ENCODE data around the gene OR10G4.
"Not testable (repeated sequence)": the region's sequence is repeated elsewhere in the genome, so short reads cannot be mapped to it uniquely, and the experiment has no call there.

OR10G4 gene, protein sequence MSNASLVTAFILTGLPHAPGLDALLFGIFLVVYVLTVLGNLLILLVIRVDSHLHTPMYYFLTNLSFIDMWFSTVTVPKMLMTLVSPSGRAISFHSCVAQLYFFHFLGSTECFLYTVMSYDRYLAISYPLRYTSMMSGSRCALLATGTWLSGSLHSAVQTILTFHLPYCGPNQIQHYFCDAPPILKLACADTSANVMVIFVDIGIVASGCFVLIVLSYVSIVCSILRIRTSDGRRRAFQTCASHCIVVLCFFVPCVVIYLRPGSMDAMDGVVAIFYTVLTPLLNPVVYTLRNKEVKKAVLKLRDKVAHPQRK

DNA sequence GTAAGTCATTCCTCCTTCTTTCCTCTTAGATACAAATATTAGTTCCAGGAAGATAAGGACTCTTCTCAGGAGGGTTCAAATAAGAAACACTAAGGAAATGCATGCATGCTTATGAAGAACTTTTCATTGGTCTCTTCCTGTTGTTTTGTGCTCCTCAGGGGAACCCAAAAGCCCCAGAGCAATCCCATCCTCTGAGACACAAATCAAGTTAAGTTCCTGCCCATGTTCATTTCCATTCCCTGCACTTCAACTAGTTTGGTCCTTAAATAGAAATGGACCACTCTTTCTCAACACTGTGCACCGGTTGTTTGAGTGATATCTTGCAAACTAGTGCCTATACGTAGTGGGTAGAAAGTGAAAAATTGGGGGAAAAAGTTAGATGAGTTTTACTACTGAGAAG lies at the start of gene OR10G4:
Gene OR10G4 (plus strand): TSS at position 301 of the 400 bp plus-strand sequence. CDS start 2,578 bp downstream, outside the sequence.
- DNase-seq (ENCODE audit: low read depth): no peak
- no peak within 1 kb of the TSS for H3K4me3 ChIP-seq (ENCODE audit: low read depth, low read length)

DNA sequence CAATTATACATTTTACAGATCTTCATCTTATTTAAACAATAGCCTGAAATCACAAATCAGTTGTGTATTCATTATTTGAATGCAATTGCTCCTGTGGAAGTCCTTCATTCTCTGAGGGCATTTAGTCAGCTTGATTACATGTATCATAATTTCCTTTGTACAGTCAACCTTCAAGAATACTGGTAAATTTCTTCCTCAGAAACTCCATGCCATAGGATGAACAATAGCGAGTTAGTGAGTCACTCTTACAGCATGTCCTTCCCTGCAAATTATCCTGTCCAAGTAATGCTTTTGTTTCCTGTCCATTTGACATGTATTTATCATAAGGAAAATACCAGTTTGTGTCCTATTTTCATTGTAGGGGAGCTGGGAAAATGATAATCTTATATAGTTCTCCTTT lies 39.0 kb upstream of the OR10G4 start:
- DNase-seq (ENCODE audit: low read depth): peak; percentile 69
- H3K4me3 ChIP-seq (ENCODE audit: low read depth, low read length): no peak overlapping the region

DNA sequence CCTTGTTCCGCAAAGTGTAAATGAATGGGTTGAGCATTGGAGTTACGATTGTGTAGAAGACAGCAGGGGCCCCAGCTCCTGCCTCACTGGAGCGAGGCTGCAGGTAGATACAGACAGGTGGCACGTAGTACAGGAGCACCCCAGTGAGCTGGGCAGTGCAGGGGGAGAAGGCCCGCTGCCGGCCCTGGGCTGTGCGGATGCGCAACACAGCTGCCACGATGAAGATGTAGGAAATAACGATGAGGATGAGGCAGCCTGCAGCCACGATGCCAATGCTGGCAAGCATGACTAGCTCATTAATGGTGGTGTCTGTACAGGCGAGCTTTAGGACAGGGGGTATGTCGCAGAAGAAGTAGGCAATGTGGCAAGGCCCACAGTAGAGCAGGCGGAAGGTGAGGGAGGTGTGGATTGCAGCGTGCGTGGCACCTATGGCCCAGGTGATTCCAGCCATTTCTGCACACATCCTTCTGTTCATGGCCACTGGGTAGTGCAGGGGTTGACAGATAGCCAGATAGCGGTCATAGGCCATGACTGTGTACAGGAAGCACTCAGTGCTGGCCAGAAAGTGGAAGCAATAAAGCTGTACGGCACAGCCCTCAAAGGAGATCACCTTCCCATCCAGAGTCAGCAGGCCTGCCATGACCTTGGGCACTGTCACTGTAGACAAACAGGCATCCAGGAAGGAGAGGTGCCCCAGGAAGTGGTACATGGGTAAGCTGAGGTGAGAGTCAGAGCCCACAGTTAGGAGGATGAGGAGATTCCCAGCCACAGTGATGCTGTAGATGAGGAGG lies 35.8 kb upstream of the OR10G4 start:
- DNase-seq (ENCODE audit: low read depth): no peak
- no peak overlapping the region for H3K4me3 ChIP-seq (ENCODE audit: low read depth, low read length)

DNA sequence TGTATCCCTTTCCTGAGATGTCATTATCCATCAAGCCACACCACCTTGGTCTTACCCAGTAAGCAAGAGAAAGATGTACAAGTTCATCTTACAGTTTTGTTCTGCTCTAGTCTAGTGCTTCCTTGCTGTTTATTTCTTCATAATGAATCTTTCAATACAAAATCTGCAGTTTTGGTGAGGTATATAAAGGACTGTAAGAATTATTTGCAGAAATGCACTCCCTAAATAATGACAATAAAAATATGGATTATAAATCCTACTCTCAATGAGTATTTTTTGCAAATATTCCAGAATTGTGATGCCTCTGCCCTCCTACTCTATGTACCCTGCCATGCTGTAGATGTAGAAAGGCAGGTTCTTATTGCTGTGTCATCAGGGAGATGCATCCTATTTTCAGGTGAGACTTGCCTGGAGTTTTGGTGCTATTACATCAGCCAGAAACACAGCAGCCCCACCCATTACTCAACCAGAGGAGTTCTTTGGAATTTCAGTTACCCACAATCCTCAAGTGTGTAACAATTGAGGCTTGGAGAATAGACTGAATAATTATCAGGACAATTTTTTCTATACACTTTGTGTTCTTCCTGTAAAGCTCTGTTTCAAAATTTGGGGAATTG lies 35.0 kb upstream of the OR10G4 start, which contains the start of gene OR10S1:
Gene OR10S1 (minus strand): TSS at position 51 of the 617 bp plus-strand sequence. CDS start 117 bp downstream, outside the sequence.
- no peak within 1 kb of the TSS for H3K4me3 ChIP-seq (ENCODE audit: low read depth, low read length)
- no peak for DNase-seq (ENCODE audit: low read depth)

DNA sequence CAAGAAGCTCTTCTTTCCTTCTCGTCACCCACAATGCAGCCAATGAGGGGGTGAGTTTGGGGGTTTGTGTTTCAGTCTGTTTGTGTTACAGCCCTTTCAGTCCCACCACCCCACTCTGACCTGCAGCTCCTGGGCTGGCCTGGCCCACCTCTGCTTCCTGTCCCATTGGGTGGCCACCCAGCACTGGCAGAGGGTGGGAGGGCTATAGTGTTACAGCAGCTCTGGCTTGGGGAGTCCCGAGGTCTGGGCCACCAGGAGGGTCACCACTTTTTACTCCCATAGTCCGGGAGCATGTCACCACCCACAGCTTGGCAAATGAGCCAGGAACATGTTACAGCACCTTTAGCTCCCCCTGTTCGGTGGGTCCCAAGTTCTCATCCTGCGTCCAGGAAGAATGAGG lies 33.5 kb upstream of the OR10G4 start:
- no peak for DNase-seq (ENCODE audit: low read depth)
- no peak overlapping the region for H3K4me3 ChIP-seq (ENCODE audit: low read depth, low read length)

DNA sequence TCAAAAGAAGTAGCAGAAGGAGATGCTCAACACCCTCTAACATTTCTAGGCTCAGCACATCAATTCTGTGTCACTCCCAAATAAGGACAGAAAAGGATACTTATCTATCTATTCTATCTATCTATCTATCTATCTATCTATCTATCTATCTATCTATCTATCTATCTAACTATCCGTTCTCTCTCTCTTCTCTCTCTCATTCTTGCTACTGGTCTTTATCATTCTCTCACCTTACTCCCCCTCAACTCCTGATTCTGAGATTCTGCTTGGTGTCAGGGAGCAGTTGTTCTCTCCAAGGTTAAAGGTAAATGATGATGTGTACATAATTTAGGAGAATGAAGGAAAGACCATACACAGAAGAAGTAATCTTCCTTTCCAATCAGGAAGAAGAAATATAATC lies 17.7 kb upstream of the OR10G4 start, which contains the start of gene OR10G6:
Gene OR10G6 (minus strand): TSS at position 43 of the 400 bp plus-strand sequence. CDS start 0 bp downstream, at position 43.
- no peak within 1 kb of the TSS for H3K4me3 ChIP-seq (ENCODE audit: low read depth, low read length)
- no peak for DNase-seq (ENCODE audit: low read depth)

DNA sequence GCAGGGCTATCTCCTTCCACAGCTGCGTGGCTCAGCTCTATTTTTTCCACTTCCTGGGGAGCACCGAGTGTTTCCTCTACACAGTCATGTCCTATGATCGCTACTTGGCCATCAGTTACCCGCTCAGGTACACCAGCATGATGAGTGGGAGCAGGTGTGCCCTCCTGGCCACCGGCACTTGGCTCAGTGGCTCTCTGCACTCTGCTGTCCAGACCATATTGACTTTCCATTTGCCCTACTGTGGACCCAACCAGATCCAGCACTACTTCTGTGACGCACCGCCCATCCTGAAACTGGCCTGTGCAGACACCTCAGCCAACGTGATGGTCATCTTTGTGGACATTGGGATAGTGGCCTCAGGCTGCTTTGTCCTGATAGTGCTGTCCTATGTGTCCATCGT lies 3.0 kb downstream of the OR10G4 start:
- not testable (repeated sequence) for H3K4me3 ChIP-seq (ENCODE audit: low read depth, low read length); DNase-seq (ENCODE audit: low read depth)

DNA sequence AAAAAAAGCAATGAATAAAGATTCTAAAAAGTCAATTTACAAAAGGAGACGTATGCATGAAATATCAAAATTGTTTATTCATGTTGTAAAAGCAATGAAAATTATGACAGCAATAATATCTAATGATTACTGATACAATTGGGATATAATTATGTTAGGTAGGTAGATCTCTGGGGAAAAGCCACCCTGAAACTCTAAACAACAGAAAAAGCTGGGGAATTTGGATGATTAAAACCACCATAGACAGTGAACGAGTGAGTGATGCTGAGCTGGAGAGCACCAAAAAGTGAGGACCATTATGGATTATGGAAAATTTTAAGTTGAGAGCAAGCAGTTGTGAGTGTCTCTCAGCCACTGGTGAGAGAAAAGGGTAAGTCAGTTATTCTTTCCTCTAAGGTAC lies 13.7 kb downstream of the OR10G4 start, which contains the start of gene OR10G8:
Gene OR10G8 (plus strand): TSS at position 301 of the 400 bp plus-strand sequence. CDS start 2,825 bp downstream, outside the sequence.
- no peak within 1 kb of the TSS for H3K4me3 ChIP-seq (ENCODE audit: low read depth, low read length)
- no peak for DNase-seq (ENCODE audit: low read depth)

DNA sequence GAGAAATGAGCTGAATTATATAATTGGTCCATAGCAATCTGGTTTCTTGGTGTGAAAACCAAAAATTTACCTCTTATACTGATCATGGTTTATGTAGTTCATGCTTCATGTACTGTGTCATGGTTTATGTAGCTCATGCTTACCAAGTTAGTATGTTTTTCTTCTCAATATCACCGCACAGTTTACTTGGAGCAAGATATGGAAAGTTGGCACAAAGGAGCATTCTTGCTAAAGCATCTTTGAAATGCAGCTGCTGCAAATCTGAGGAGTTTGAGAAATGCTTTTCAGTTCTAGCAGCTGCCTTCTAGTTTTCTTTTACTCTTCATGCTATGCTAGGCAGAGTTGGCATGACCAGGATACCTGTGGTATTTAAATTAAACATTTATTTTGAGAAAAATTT lies 23.9 kb downstream of the OR10G4 start:
- no peak overlapping the region for H3K4me3 ChIP-seq (ENCODE audit: low read depth, low read length)
- DNase-seq (ENCODE audit: low read depth): no peak

DNA sequence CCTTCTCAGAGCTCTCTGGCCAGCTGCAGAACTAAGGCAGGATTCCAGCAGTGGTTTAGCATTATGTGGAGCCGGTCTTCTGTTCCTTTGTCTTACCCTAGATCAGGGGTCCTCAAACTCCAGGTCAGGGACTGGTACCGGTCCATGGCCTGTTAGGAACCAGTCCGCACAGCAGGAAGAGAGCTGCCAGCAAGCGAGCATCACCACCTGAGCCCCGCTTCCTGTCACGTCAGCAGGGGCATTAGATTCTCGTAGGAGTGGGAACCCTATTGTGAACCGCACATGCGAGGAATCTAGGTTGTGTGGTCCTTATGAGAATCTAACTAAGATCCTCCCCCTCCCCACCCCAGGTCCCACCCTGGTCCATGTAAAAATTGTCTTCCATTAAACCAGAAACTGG lies 26.8 kb downstream of the OR10G4 start:
- no peak for DNase-seq (ENCODE audit: low read depth)
- H3K4me3 ChIP-seq (ENCODE audit: low read depth, low read length): no peak overlapping the region

DNA sequence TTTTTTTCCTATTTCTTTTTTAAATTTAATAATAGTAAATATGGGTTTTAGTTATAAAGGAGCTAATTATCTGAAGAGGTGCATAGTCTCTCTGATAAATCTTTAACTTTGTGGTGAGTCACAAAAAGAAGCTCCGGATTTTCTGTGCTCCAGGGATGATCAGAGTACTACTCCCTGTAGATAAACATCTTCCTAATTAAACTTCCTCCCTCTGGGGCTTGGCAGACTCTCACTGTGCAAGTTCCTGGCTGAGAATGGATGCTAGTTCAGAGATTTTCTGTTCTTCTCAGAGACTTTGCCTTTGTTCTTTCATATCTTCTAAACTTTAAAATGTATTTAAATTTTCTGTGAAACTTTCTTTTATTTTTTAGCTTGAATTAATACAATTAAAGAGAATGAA lies 28.5 kb downstream of the OR10G4 start, which contains the start of gene OR10G7:
Gene OR10G7 (minus strand): TSS at position 72 of the 400 bp plus-strand sequence. CDS start 2,324 bp downstream, outside the sequence.
- no peak within 1 kb of the TSS for H3K4me3 ChIP-seq (ENCODE audit: low read depth, low read length)
- no peak for DNase-seq (ENCODE audit: low read depth)

DNA sequence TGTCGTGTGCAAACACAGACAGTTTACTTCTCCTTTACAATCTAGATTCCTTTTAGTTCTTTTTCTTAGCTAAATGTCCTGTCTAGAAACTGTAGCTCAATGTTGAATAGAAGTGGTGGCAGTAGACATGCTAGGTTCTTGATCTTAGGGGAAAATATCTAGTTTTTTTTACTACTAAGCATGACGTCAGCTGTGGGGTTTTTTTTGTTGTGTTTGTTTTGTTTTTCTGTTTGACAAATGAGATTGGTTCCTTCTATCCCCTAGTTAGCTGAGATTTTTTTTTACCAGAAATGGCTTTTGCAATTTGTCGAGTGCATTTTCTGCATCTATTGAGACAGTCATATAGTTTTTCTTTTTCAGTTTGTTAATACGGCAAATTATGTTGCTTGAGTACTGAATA lies 30.6 kb downstream of the OR10G4 start:
- no peak overlapping the region for H3K4me3 ChIP-seq (ENCODE audit: low read depth, low read length)
- no peak for DNase-seq (ENCODE audit: low read depth)

DNA sequence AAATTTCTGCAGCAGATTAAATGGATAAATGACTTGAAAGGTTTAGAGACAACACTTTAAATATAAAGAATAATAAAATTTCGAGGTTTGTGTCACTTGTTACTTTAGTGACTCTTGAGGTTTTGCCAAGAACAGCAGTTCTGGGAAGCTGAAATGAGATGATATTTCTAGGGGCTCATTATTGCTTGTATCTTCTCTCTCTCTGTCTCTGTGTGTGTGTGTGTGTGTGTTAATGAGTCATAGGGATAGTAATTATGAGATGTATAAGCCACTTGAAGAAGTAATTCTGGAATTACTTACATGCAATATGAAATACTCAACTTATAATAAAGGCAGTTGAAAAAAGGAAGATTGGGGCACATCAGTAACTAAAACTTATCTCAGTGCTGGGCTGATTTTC lies 38.0 kb downstream of the OR10G4 start:
- no peak for DNase-seq (ENCODE audit: low read depth)
- no peak overlapping the region for H3K4me3 ChIP-seq (ENCODE audit: low read depth, low read length)

DNA sequence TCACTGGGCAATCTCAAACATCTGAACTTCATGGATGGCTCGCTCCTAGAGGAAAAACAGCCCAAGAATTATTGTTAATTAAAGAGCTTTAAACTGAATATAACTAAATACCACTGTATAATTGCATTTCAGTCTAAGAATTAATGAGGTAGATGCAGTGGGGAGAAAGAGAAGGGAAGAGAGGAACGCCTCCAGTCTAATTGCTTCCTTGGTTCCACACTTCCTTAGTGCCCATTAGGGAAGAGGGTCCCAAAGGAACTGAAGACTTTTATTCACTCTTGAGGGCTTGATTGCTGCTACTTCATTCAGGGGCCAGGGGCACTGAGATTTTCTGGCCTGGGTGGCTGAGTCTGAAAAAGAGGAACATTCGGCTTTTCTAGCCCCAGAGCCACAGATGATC lies 40.2 kb downstream of the OR10G4 start:
- DNase-seq (ENCODE audit: low read depth): no peak
- H3K4me3 ChIP-seq (ENCODE audit: low read depth, low read length): no peak overlapping the region
